Measurements from ENCODE around the gene SDC1.

SDC1 gene

DNA sequence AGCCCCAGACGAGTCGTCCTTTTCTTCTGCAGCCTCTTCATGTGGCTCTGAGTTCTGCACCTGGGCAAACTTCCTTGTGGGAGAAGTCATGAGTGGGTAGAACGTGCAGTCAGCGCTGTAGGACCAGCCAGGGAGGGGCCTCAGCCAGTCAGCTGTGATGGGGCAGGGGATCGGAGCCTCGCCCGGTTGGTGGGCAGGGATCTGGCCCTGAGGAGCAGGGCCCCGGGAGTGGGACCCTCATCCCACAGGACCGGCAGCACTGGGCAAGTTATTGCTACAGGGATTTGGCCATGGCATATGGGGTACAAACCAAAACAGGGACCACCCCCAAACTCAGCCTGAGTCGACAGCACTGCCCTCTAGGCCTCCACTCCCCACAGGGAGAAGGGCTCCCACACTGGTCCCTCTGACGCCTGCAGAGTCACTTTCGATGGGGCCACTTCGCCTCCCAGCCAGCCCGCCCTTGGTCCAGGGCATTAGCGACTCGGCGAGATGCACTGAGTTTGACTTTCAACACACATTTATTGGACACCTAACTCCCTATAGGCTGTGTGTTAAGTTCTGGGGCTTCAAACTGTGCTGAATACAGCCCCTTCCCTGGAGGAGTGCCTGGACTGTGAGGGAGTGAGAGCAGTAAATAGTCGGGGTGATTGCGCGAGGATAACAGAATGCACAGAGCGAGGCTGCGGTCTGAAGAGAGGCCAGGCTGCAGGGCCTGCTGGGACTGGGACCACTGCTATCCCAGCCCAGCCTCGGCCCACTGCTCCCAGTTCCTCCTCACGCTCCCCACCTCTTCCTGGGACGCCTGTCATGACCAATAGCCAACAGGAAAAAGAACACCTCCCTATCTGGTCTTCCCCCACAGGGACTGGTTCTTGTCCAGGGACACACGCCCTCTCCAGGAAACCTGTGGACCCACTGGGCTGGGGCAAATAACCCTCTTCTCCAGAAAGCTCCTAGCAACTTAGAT, 55.9 kb downstream of the SDC1 start:
- no peak for DNase-seq

GRCh38 chr2:20168048-20168726, 56.7 kb downstream of the SDC1 start:
- no peak for DNase-seq

DNA sequence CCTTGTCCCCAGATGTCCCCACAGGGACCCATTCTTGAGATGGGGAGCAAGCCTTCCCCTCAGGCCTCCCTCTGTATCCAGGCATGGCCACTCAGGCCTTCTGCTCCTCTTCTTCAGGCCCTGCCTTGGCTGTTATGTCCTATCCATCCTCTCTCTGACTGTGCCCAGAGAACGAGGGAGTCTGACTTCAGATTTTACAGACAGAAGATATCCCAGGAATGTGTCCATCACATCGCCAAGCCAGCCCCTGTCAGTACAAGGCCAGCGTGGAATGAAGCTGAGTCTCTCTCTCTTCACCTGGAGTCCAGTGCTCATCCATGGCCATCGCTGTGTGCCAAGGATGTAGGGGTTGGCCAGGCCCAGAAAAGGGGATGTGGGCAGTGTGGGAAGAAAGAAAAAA, 57.6 kb downstream of the SDC1 start:
- DNase-seq: no peak

GRCh38 chr2:20165677-20166509, 59.0 kb downstream of the SDC1 start:
- DNase-seq: no peak

- DNase-seq: no peak
These were observed 60.0 kb downstream of the SDC1 start for GRCh38 chr2:20164734-20165478.

GRCh38 chr2:20164061-20164733, 60.7 kb downstream of the SDC1 start:
- DNase-seq: no peak

DNA sequence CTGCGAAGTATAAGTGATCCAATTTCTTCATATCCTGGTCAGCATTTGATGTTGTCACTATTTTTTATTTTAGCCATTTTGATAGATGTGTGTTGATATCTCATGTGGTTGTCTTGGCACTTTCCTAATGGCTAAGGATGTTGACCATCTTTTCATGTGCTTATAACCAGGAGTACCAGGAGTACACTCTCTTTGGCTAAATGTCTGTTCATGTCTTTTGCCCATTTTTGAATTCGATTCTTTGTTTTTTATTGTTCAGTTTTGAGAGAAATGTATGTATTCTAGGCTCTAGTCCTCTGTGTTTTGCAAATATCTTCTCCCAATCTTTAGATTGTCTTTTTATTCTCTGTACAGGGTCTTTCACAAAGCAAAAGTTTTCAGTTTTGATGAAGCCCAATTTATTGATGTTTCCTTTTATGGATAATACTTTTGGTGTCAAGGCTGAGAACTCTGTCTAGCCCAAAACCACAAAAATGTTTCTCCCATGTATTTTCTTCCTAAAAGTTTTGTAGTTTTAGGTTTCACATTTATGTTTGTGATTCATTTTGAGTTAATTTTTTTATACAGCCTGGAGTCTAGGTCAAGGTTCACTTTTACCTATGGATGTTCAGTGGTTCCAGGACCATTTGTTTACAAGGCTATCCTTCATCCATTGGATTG, 65.4 kb downstream of the SDC1 start:
- DNase-seq: no peak

GRCh38 chr2:20157193-20157891, 67.6 kb downstream of the SDC1 start:
- no peak for DNase-seq

- DNase-seq: no peak
These were observed 68.1 kb downstream of the SDC1 start for GRCh38 chr2:20156836-20157192.

DNA sequence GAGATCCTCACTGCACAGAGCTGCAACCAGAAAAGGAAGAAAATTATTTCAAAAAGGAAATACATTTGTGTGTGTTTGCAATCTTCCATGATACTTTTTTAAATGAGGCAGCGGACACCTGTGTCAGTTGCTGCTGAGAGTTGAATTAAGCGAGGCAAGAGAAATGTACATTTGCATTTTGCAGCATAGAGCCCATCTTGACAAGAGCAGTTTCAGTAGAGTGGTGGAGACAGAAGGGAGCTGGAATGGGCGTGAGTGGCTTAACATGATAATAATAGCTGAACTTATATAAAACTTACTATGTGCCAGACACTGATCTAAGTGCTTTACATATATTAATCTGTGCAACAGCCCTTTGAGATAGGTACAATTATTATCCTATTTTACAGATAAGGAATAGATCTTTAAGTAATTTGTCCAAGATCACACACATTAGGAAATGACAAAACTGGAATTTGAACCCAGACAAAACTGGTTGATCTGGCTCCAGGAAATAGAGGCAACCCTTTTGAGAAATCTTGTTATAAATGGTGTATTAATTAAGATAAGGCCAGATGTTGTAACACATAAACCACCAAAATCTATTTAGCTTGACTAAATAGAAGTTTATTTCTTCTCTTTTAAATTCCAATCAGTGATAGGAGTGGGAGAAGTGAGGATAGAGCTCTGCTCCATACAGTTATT, 68.7 kb downstream of the SDC1 start:
- DNase-seq: no peak

- no peak for DNase-seq
These were observed 71.6 kb downstream of the SDC1 start for GRCh38 chr2:20153131-20153851.

DNA sequence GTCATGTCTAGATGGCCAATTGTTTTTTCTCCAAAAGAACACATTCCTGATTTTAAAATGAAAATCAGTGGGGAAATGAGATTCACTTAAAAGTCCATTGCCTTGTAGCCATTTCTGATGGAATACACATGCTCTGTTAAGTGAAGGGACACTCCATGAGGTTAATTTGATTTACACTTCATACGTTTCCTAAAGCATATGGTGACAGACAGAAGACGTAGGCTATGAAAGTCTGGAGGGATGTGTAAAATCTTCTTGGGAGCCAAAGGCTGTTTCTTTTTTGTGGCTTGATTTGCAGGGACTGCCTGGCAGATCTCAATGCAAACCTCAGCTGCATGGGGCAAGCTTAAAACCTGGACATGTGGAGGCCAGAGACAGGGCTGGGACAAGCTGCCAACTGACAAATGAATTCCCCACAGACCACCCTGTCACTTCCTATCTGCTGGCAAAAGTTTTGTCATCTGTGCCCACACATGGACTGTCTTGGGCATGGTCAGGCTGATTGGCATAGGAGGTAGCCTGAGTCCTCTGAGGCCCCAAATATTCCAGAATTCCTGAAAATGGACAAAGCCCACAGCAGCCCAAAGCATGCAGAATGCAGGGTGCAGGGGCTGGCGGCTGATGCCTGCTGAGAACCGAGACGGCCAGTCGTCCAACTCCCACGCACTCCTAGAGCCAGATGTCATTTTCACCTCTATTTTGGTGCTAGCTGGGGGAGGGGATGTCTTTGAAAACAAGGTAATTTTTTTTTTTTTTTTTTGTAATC, 73.9 kb downstream of the SDC1 start:
- DNase-seq: no peak

Data from CD4-positive, alpha-beta T cell treated with Interleukin-10 for 1 hour (primary cell).